GM23338 (cell line): ENCODE data around the gene CDC27. TPM values are rescaled to one million over a fixed set of nuclear protein-coding genes. Genes with fewer than 3 reads are reported as not detected.

Experiments
- ATAC-seq: fragments of 200-7000 bp; cut with Tn5 transposase; 3 replicates; pipeline ENCODE4 v1.9.1; 2020
- DNase-seq: peaks from one replicate; pipeline ENCODE4 v3.0.0-alpha.2; 2015; ENCODE audit warnings: low spot score
- H2AFZ ChIP-seq: fragments of 200-600 bp; sonication (generic); 2 replicates; pipeline ENCODE4 v1.8.0; 2016; ENCODE audit warnings: antibody characterized with exemption, mild to moderate bottlenecking, moderate library complexity
- H3F3A ChIP-seq: fragments of 200-600 bp; sonication (generic); replicated peaks from 2 replicates; pipeline ENCODE4 v1.8.0; 2017; ENCODE audit warnings: antibody characterized with exemption, mixed run types, low read depth
- H3K27ac ChIP-seq: fragments of 200-600 bp; sonication (generic); 2 replicates; pipeline ENCODE4 v1.6.1; 2016; ENCODE audit warnings: low read depth
- H3K27me3 ChIP-seq: fragments of 200-600 bp; sonication (generic); 2 replicates; pipeline ENCODE4 v1.8.0; 2016; ENCODE audit warnings: mild to moderate bottlenecking, mixed run types, moderate library complexity; ENCODE audit not compliant: insufficient read depth
- H3K36me3 ChIP-seq: fragments of 200-600 bp; sonication (generic); 2 replicates; pipeline ENCODE4 v1.8.0; 2016; ENCODE audit warnings: mild to moderate bottlenecking; ENCODE audit not compliant: insufficient read depth
- H3K4me1 ChIP-seq: fragments of 200-600 bp; sonication (generic); 2 replicates; pipeline ENCODE4 v1.8.0; 2016; ENCODE audit warnings: mild to moderate bottlenecking, moderate library complexity; ENCODE audit not compliant: insufficient read depth
- H3K4me2 ChIP-seq: fragments of 200-600 bp; sonication (generic); 2 replicates; pipeline ENCODE4 v1.7.1; 2017; ENCODE audit warnings: mixed run types
- H3K4me3 ChIP-seq: fragments of 200-600 bp; sonication (generic); 2 replicates; pipeline ENCODE4 v1.6.1; 2016; ENCODE audit warnings: mixed run types
- H3K79me2 ChIP-seq: fragments of 200-600 bp; sonication (generic); replicated peaks from 2 replicates; pipeline ENCODE4 v1.8.0; 2017; ENCODE audit warnings: mild to moderate bottlenecking; ENCODE audit not compliant: insufficient read depth
- H3K9me2 ChIP-seq: fragments of 200-600 bp; sonication (generic); 2 replicates; pipeline ENCODE4 v1.8.0; 2017; ENCODE audit not compliant: insufficient read depth
- H4K20me1 ChIP-seq: fragments of 200-600 bp; sonication (generic); replicated peaks from 2 replicates; pipeline ENCODE4 v1.8.0; 2017; ENCODE audit warnings: mild to moderate bottlenecking; ENCODE audit not compliant: insufficient read depth
- H3K27ac Mint-ChIP-seq: 2 replicates; pipeline ENCODE4 v1.8.0; 2020; ENCODE audit warnings: inconsistent platforms, mild to moderate bottlenecking, moderate library complexity, mixed read lengths
- H3K27me3 Mint-ChIP-seq: 3 replicates; pipeline ENCODE4 v1.8.0; 2022; ENCODE audit warnings: low read depth, mild to moderate bottlenecking, moderate library complexity, mixed read lengths, inconsistent platforms; ENCODE audit not compliant: insufficient read depth, poor library complexity
- H3K36me3 Mint-ChIP-seq: 3 replicates; pipeline ENCODE4 v1.8.0; 2021; ENCODE audit warnings: low read depth, mild to moderate bottlenecking, inconsistent platforms, moderate library complexity, mixed read lengths
- H3K4me1 Mint-ChIP-seq: 3 replicates; pipeline ENCODE4 v1.8.0; 2020; ENCODE audit warnings: mild to moderate bottlenecking, inconsistent platforms, mixed read lengths
- H3K4me3 Mint-ChIP-seq: 3 replicates; pipeline ENCODE4 v1.8.0; 2021; ENCODE audit warnings: moderate library complexity, mild to moderate bottlenecking, inconsistent platforms, mixed read lengths
- H3K9me3 Mint-ChIP-seq: 3 replicates; pipeline ENCODE4 v1.8.0; 2020; ENCODE audit warnings: moderate library complexity, mild to moderate bottlenecking, inconsistent platforms, mixed read lengths
- CREB1 ChIP-seq: fragments of 250-450 bp; sonication (Bioruptor Pico); IDR thresholded peaks from 2 replicates; pipeline ENCODE4 v1.5.0; 2020; ENCODE audit warnings: low read depth, mild to moderate bottlenecking, moderate library complexity
- EZH2 ChIP-seq: fragments of 200-600 bp; sonication (generic); IDR thresholded peaks from one replicate; pipeline ENCODE4 v1.8.0; 2017; ENCODE audit warnings: antibody characterized with exemption, mild to moderate bottlenecking, low read depth; ENCODE audit not compliant: unreplicated experiment
- EZH2phosphoT487 ChIP-seq: fragments of 200-600 bp; sonication (generic); IDR thresholded peaks from one replicate; pipeline ENCODE4 v1.8.1; 2018; ENCODE audit warnings: antibody characterized with exemption; ENCODE audit not compliant: unreplicated experiment
- JUNB ChIP-seq: IDR thresholded peaks from one replicate; pipeline ENCODE4 v1.6.1; 2016; ENCODE audit warnings: antibody characterized with exemption; ENCODE audit not compliant: unreplicated experiment
- NANOG ChIP-seq: IDR thresholded peaks from 2 replicates; pipeline ENCODE4 v1.6.1; 2016; ENCODE audit warnings: antibody characterized with exemption, borderline replicate concordance
- POLR2AphosphoS5 ChIP-seq: IDR thresholded peaks from 2 replicates; pipeline ENCODE4 v1.6.1; 2016; ENCODE audit warnings: antibody characterized with exemption, low read depth
- STAT1 ChIP-seq: IDR thresholded peaks from one replicate; pipeline ENCODE4 v1.6.1; 2016; ENCODE audit warnings: antibody characterized with exemption; ENCODE audit not compliant: unreplicated experiment
- ZNF114 ChIP-seq: fragments of 250-450 bp; sonication (Bioruptor Pico); IDR thresholded peaks from 2 replicates; pipeline ENCODE4 v1.5.0; 2020; ENCODE audit warnings: mild to moderate bottlenecking, moderate library complexity
- ZNF331 ChIP-seq: fragments of 250-450 bp; sonication (Bioruptor Pico); IDR thresholded peaks from 2 replicates; pipeline ENCODE4 v1.5.0; 2020; ENCODE audit warnings: low read depth, mild to moderate bottlenecking, moderate library complexity
- polyA plus RNA-seq: library from polyadenylated mRNA; unstranded; fragments of >200 nt; fragmentation: Nextera tagmentation; extraction: Ambion mirVana; gene quantifications from 2 replicates; pipeline ENCODE4 v1.2.1, GENCODE V29; 2016
- total RNA-seq: library from RNA; depleted of rRNA; stranded (reverse); fragments of >200 nt; shearing (Covaris generic); gene quantifications from 2 replicates; pipeline ENCODE4 v1.2.3, GENCODE V29; 2014
- TF ChIP-seq, protein P1 (sequence below): IDR thresholded peaks from one replicate; pipeline ENCODE4 v1.6.1; 2018; ENCODE audit warnings: antibody characterized with exemption; ENCODE audit not compliant: unreplicated experiment
- TF ChIP-seq, protein P2 (sequence below): IDR thresholded peaks from 2 replicates; pipeline ENCODE4 v1.6.1; 2016; ENCODE audit warnings: antibody characterized with exemption
- TF ChIP-seq, protein P3 (sequence below), 2 experiments: fragments of 200-600 bp in 1 of 2; sonication (generic) in 1 of 2; conservative IDR thresholded peaks; 2 replicates each; pipeline versions ENCODE4 v1.5.1 to v1.6.1; 2016 to 2017; ENCODE audit warnings: antibody characterized with exemption in 2 of 2, low read depth in 2 of 2, mild to moderate bottlenecking in 2 of 2, moderate library complexity in 1 of 2
- TF ChIP-seq, protein P4 (sequence below): fragments of 250-450 bp; sonication (Bioruptor Pico); IDR thresholded peaks from 2 replicates; pipeline ENCODE4 v1.5.0; 2020; ENCODE audit warnings: mild to moderate bottlenecking, moderate library complexity

Gene CDC27
- total and polyA plus RNA-seq, 2 experiments from 2014 or later: 49.7 to 85.5 TPM

DNA sequence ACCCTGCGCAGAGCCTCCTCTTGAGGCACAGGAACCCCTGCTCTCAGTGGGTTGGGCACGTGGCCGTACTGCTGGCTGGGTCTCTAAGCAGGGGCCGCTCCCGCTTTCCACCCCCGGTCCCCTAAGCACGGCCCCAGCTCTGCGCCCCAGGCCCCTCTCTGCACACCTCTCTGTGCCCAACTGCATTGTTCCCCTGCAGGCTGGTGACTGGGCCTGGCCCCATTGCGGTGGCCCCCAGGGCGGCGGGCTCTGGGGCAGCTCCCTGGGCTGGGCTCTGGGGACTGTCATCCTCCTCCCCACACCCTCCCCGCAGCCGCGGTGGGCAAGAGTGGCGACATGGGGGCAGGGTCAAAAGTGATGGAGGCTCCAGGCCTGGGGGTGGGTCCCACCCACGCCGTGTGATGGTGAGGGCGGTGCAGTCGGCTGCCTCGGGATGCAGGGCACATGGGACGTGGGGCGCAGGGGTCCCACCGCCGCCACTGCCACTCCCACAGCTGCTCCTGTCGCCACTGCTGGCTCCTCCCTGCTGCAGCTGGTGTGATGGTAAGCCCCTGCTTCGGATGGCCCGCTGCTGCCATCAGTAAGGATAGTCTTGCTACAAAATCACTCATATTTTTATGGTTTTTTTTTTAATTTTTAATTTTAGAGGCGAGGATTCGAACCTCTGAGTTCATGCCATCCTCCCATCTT lies 49.4 kb upstream of the CDC27 start:
- H3F3A ChIP-seq: no peaks in the 10 kb centered on the region
- H3K4me3 ChIP-seq: no peak overlapping the region
- TF ChIP-seq CREB1 (CRISPR knock-in tag): no peak
- TF ChIP-seq JUNB: no peak
- TF ChIP-seq POLR2AphosphoS5: no peak
- no peak for TF ChIP-seq ZNF114 (CRISPR knock-in tag)
- no peak for TF ChIP-seq EZH2phosphoT487
- TF ChIP-seq, protein P1, sequence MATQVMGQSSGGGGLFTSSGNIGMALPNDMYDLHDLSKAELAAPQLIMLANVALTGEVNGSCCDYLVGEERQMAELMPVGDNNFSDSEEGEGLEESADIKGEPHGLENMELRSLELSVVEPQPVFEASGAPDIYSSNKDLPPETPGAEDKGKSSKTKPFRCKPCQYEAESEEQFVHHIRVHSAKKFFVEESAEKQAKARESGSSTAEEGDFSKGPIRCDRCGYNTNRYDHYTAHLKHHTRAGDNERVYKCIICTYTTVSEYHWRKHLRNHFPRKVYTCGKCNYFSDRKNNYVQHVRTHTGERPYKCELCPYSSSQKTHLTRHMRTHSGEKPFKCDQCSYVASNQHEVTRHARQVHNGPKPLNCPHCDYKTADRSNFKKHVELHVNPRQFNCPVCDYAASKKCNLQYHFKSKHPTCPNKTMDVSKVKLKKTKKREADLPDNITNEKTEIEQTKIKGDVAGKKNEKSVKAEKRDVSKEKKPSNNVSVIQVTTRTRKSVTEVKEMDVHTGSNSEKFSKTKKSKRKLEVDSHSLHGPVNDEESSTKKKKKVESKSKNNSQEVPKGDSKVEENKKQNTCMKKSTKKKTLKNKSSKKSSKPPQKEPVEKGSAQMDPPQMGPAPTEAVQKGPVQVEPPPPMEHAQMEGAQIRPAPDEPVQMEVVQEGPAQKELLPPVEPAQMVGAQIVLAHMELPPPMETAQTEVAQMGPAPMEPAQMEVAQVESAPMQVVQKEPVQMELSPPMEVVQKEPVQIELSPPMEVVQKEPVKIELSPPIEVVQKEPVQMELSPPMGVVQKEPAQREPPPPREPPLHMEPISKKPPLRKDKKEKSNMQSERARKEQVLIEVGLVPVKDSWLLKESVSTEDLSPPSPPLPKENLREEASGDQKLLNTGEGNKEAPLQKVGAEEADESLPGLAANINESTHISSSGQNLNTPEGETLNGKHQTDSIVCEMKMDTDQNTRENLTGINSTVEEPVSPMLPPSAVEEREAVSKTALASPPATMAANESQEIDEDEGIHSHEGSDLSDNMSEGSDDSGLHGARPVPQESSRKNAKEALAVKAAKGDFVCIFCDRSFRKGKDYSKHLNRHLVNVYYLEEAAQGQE: no peak
- no peak for TF ChIP-seq EZH2
- TF ChIP-seq, protein P2, sequence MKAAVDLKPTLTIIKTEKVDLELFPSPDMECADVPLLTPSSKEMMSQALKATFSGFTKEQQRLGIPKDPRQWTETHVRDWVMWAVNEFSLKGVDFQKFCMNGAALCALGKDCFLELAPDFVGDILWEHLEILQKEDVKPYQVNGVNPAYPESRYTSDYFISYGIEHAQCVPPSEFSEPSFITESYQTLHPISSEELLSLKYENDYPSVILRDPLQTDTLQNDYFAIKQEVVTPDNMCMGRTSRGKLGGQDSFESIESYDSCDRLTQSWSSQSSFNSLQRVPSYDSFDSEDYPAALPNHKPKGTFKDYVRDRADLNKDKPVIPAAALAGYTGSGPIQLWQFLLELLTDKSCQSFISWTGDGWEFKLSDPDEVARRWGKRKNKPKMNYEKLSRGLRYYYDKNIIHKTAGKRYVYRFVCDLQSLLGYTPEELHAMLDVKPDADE: no peak
- TF ChIP-seq, protein P3, sequence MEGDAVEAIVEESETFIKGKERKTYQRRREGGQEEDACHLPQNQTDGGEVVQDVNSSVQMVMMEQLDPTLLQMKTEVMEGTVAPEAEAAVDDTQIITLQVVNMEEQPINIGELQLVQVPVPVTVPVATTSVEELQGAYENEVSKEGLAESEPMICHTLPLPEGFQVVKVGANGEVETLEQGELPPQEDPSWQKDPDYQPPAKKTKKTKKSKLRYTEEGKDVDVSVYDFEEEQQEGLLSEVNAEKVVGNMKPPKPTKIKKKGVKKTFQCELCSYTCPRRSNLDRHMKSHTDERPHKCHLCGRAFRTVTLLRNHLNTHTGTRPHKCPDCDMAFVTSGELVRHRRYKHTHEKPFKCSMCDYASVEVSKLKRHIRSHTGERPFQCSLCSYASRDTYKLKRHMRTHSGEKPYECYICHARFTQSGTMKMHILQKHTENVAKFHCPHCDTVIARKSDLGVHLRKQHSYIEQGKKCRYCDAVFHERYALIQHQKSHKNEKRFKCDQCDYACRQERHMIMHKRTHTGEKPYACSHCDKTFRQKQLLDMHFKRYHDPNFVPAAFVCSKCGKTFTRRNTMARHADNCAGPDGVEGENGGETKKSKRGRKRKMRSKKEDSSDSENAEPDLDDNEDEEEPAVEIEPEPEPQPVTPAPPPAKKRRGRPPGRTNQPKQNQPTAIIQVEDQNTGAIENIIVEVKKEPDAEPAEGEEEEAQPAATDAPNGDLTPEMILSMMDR (conservative IDR thresholded peaks at IDR 0.05; ENCODE audit: low read depth in 2 of 2): no peak
- no peak for TF ChIP-seq STAT1
- TF ChIP-seq ZNF331 (CRISPR knock-in tag): no peak
- TF ChIP-seq, protein P4, sequence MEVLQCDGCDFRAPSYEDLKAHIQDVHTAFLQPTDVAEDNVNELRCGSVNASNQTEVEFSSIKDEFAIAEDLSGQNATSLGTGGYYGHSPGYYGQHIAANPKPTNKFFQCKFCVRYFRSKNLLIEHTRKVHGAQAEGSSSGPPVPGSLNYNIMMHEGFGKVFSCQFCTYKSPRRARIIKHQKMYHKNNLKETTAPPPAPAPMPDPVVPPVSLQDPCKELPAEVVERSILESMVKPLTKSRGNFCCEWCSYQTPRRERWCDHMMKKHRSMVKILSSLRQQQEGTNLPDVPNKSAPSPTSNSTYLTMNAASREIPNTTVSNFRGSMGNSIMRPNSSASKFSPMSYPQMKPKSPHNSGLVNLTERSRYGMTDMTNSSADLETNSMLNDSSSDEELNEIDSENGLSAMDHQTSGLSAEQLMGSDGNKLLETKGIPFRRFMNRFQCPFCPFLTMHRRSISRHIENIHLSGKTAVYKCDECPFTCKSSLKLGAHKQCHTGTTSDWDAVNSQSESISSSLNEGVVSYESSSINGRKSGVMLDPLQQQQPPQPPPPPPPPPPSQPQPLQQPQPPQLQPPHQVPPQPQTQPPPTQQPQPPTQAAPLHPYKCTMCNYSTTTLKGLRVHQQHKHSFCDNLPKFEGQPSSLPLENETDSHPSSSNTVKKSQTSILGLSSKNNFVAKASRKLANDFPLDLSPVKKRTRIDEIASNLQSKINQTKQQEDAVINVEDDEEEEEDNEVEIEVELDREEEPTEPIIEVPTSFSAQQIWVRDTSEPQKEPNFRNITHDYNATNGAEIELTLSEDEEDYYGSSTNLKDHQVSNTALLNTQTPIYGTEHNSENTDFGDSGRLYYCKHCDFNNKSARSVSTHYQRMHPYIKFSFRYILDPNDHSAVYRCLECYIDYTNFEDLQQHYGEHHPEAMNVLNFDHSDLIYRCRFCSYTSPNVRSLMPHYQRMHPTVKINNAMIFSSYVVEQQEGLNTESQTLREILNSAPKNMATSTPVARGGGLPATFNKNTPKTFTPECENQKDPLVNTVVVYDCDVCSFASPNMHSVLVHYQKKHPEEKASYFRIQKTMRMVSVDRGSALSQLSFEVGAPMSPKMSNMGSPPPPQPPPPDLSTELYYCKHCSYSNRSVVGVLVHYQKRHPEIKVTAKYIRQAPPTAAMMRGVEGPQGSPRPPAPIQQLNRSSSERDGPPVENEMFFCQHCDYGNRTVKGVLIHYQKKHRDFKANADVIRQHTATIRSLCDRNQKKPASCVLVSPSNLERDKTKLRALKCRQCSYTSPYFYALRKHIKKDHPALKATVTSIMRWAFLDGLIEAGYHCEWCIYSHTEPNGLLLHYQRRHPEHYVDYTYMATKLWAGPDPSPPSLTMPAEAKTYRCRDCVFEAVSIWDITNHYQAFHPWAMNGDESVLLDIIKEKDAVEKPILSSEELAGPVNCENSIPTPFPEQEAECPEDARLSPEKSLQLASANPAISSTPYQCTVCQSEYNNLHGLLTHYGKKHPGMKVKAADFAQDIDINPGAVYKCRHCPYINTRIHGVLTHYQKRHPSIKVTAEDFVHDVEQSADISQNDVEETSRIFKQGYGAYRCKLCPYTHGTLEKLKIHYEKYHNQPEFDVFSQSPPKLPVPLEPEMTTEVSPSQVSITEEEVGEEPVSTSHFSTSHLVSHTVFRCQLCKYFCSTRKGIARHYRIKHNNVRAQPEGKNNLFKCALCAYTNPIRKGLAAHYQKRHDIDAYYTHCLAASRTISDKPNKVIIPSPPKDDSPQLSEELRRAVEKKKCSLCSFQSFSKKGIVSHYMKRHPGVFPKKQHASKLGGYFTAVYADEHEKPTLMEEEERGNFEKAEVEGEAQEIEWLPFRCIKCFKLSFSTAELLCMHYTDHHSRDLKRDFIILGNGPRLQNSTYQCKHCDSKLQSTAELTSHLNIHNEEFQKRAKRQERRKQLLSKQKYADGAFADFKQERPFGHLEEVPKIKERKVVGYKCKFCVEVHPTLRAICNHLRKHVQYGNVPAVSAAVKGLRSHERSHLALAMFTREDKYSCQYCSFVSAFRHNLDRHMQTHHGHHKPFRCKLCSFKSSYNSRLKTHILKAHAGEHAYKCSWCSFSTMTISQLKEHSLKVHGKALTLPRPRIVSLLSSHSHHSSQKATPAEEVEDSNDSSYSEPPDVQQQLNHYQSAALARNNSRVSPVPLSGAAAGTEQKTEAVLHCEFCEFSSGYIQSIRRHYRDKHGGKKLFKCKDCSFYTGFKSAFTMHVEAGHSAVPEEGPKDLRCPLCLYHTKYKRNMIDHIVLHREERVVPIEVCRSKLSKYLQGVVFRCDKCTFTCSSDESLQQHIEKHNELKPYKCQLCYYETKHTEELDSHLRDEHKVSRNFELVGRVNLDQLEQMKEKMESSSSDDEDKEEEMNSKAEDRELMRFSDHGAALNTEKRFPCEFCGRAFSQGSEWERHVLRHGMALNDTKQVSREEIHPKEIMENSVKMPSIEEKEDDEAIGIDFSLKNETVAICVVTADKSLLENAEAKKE (CRISPR knock-in tag): no peak
- no peak for TF ChIP-seq NANOG
- no peaks in the 10 kb centered on the region for H3K36me3 ChIP-seq
- H3K27me3 ChIP-seq: no peaks in the 10 kb centered on the region
- Mint-ChIP-seq H3K4me3 (no peak overlapping the region), H3K27ac (no peak overlapping the region), H3K9me3 (peaks cover 3% of the 10 kb centered on the region; the same call in 1 of the 3 replicates), H3K27me3 (peaks cover 4% of the 10 kb centered on the region), H3K4me1 (no peaks in the 10 kb centered on the region), H3K36me3 (no peaks in the 10 kb centered on the region)
- ATAC-seq (no peak), DNase-seq (no peak)
- H3K4me2 ChIP-seq: no peak overlapping the region
- H3K9me2 ChIP-seq: no peaks in the 10 kb centered on the region
- no peaks in the 10 kb centered on the region for H3K4me1 ChIP-seq
- no peak overlapping the region for H3K27ac ChIP-seq
- H3K79me2 ChIP-seq: no peaks in the 10 kb centered on the region
- no peaks in the 10 kb centered on the region for H4K20me1 ChIP-seq
- no peak overlapping the region; the same call in 1 of the 2 replicates for H2AFZ ChIP-seq
